ENCODE measurements around the gene TMEFF2. TPM values are rescaled to one million over a fixed set of nuclear protein-coding genes. Genes with fewer than 3 reads are reported as not detected.

The TMEFF2 gene
- total and polyA plus RNA-seq, 2 of the 4 experiments (the other 2 are of a cell fraction) = 1.3 to 3.0 TPM

DNA sequence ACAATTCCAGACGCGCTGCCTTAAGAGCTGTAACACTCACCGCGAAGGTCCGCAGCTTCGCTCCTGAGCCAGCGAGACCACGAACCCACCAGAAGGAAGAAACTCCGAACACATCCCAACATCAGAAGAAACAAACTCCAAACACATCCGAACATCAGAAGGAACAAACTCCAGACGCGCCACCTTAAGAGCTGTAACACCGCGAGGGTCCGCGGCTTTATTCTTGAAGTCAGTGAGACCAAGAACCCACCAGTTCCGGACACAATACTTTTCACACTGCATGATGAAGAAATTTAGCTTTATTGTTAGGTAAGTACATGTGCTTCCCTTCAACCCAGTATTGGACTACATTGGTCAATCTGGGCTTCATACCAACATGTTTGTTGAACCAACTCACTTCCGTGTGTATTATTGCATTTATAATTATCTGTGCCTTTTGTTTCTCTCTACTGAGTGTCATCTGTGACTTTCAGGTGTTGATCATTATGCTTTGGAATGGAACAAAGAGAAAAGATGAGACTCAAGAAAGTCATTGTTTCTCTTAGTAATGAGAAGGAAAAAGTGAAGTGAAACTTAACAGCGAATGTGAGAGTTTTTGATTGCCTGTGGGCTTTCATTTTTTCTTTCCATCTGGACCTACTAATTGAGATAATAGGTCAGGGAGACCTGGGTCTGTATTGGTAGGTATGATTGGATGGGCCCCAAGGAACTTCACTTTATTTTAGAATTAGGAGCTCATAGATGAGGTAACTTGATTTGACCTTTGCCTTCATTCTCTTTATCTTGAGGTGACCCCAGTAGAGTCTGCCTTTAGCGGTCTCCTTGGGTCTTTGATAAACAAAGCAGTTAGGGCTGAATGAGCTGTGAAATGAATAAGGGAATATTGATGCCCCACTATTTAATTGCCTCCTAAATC, 271.7 kb downstream of the TMEFF2 start:
- Histone ChIP-seq H2BK15ac (ENCODE audit: low read depth, low read length) (no peak overlapping the region), H3K36me3 (ENCODE audit: control insufficient read depth, insufficient read depth, low read length) (no peaks in the 10 kb centered on the region), H3K56ac (ENCODE audit: extremely low read depth, insufficient read depth, low read length) (no peak overlapping the region), H3K4me2 (ENCODE audit: low read depth, low read length) (no peak overlapping the region), H3K4me3 (ENCODE audit: insufficient read depth, low read depth, low read length) (no peak overlapping the region), H3K18ac (ENCODE audit: low read depth, low read length) (no peak overlapping the region), H3K9me3 (ENCODE audit: control insufficient read depth, insufficient read depth, low read length) (no peaks in the 10 kb centered on the region), H2BK20ac (ENCODE audit: low read depth, low read length) (no peak overlapping the region), H2AK5ac (ENCODE audit: low read depth, low read length) (no peak overlapping the region), H3K4me1 (ENCODE audit: control insufficient read depth, insufficient read depth, low read length) (peaks cover 4% of the 10 kb centered on the region), H4K5ac (ENCODE audit: low read depth, low read length) (no peak overlapping the region), H2BK5ac (ENCODE audit: low read depth, low read length, poor library complexity, severe bottlenecking) (no peak overlapping the region), H3K79me1 (ENCODE audit: low read depth in 1 of 2, low read length in 2 of 2) (no peaks in the 10 kb centered on the region), H4K91ac (ENCODE audit: insufficient read depth, low read depth, low read length) (no peak overlapping the region), H3K9me1 (ENCODE audit: insufficient read depth, low read length) (no peaks in the 10 kb centered on the region), H3K9ac (ENCODE audit: low read depth, low read length) (no peak overlapping the region), H3K14ac (replicated peaks; ENCODE audit: low read depth, low read length) (no peak overlapping the region), H2AK9ac (replicated peaks; ENCODE audit: low read depth, low read length, poor library complexity) (no peak overlapping the region), H2AFZ (replicated peaks; ENCODE audit: low read length, poor library complexity) (no peak overlapping the region), H4K8ac (ENCODE audit: low read depth in 2 of 2, low read length in 2 of 2) (no peak overlapping the region), H3K4ac (ENCODE audit: low read depth, low read length) (no peak overlapping the region), H3K27ac (ENCODE audit: insufficient read depth, low read length) (no peak overlapping the region), H2BK120ac (ENCODE audit: low read depth, low read length) (no peak overlapping the region), H4K20me1 (ENCODE audit: insufficient read depth, low read length) (no peaks in the 10 kb centered on the region), H3K27me3 (ENCODE audit: control insufficient read depth, insufficient read depth, low read length) (no peaks in the 10 kb centered on the region), H3K23ac (ENCODE audit: low read depth, low read length) (no peak overlapping the region)
- DNase-seq (no peak), ATAC-seq (ENCODE audit: low read depth) (no peak)
- BruUV-seq (replicated peaks) = no TSS peak
- in situ Hi-C loops (cut with MboI; ENCODE audit: low sequenced_read_pairs) = no loop called here
- no CpG with 5 or more reads among the region's 20 CpGs for WGBS, 2 experiments (ENCODE audit: extremely low coverage in 2 of 2, insufficient read length in 1 of 2)
- dilution Hi-C loops (cut with HindIII; ENCODE audit: low sequenced_read_pairs, unreplicated experiment) = no loop called here
- POLR2A ChIA-PET (ENCODE audit: unreplicated experiment) = no interaction called here
- intact Hi-C loops (cut with micrococcal nuclease) = no loop called here
- CTCF ChIA-PET = interaction anchor here (0.8 kb wide), 1 partner anchor 12 kb away, joined by 3 read pairs; no protein-coding TSS in a partner anchor
- TF ChIP-seq RFX5 (IDR thresholded peaks at IDR 0.05; ENCODE audit: low read depth, low read length) (no peak), FOS (IDR thresholded peaks at IDR 0.05; ENCODE audit: low read depth, low read length) (no peak), CHD1 (IDR thresholded peaks at IDR 0.05; ENCODE audit: low read depth, low read length) (no peak), NFE2L2 (IDR thresholded peaks at IDR 0.05; ENCODE audit: low read depth, low read length) (no peak), CEBPB (IDR thresholded peaks at IDR 0.05; ENCODE audit: low read depth, low read length) (no peak), BHLHE40 (IDR thresholded peaks at IDR 0.05; ENCODE audit: low read depth, low read length) (no peak), MAZ (IDR thresholded peaks at IDR 0.05; ENCODE audit: borderline replicate concordance, low read depth, low read length) (no peak), MXI1 (IDR thresholded peaks at IDR 0.05; ENCODE audit: borderline replicate concordance, low read depth, low read length) (no peak), ELK1 (IDR thresholded peaks at IDR 0.05; ENCODE audit: borderline replicate concordance, low read depth, low read length) (no peak), USF2 (IDR thresholded peaks at IDR 0.05; ENCODE audit: low read depth, low read length) (no peak), RCOR1 (IDR thresholded peaks at IDR 0.05; ENCODE audit: insufficient replicate concordance, low read length) (no peak), POLR2A (IDR thresholded peaks at IDR 0.05; ENCODE audit: low read depth, low read length) (no peak), SMC3 (IDR thresholded peaks at IDR 0.05; ENCODE audit: low read depth, low read length) (no peak), RAD21 (IDR thresholded peaks at IDR 0.05; ENCODE audit: low read length) (no peak)
- TF ChIP-seq, protein P1, sequence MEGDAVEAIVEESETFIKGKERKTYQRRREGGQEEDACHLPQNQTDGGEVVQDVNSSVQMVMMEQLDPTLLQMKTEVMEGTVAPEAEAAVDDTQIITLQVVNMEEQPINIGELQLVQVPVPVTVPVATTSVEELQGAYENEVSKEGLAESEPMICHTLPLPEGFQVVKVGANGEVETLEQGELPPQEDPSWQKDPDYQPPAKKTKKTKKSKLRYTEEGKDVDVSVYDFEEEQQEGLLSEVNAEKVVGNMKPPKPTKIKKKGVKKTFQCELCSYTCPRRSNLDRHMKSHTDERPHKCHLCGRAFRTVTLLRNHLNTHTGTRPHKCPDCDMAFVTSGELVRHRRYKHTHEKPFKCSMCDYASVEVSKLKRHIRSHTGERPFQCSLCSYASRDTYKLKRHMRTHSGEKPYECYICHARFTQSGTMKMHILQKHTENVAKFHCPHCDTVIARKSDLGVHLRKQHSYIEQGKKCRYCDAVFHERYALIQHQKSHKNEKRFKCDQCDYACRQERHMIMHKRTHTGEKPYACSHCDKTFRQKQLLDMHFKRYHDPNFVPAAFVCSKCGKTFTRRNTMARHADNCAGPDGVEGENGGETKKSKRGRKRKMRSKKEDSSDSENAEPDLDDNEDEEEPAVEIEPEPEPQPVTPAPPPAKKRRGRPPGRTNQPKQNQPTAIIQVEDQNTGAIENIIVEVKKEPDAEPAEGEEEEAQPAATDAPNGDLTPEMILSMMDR (conservative IDR thresholded peaks at IDR 0.05; ENCODE audit: low read depth, low read length) = no peak

Measured in IMR-90 (cell line).